Esophagus muscularis mucosa (tissue), 3 donors: ENCODE measurements around the gene CXCL5.

Source experiments
- POLR2A ChIP-seq: fragments of 450-650 bp; IDR thresholded peaks from one replicate; pipeline ENCODE4 v1.6.1; 2017; ENCODE audit warnings: antibody characterized with exemption, moderate library complexity, mild to moderate bottlenecking, low read depth
- TF ChIP-seq, protein P1 (sequence below), 3 experiments: fragments of 200-600 bp in 2 of 3; fragments of 450-650 bp in 1 of 3; sonication (generic) in 2 of 3; IDR thresholded peaks; one replicate each; pipeline ENCODE4 v1.5.1; 2017 to 2019; ENCODE audit warnings: antibody characterized with exemption in 3 of 3, mild to moderate bottlenecking in 2 of 3, moderate library complexity in 1 of 3

DNA sequence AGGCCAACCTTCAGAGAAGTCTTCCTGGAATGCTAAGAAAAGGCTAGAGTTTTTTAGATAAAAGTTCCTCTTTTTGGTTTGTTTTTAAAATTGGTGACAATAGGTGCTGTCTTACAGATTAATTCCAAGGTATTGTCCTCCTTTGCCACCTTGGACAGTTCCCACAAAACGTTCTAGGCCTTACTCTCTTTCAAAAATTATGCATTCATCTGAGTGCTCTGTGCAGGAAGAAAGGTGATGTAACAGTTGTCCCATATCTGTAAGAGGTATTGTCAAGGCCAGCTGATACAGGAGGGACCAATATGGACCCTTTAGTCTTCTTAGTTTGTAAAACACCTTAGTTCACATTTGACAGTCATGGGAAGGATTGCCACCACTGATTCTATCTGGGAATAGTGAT is 15.9 kb upstream of the CXCL5 start:
- TF ChIP-seq POLR2A = no peak
- TF ChIP-seq, protein P1, sequence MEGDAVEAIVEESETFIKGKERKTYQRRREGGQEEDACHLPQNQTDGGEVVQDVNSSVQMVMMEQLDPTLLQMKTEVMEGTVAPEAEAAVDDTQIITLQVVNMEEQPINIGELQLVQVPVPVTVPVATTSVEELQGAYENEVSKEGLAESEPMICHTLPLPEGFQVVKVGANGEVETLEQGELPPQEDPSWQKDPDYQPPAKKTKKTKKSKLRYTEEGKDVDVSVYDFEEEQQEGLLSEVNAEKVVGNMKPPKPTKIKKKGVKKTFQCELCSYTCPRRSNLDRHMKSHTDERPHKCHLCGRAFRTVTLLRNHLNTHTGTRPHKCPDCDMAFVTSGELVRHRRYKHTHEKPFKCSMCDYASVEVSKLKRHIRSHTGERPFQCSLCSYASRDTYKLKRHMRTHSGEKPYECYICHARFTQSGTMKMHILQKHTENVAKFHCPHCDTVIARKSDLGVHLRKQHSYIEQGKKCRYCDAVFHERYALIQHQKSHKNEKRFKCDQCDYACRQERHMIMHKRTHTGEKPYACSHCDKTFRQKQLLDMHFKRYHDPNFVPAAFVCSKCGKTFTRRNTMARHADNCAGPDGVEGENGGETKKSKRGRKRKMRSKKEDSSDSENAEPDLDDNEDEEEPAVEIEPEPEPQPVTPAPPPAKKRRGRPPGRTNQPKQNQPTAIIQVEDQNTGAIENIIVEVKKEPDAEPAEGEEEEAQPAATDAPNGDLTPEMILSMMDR (IDR thresholded peaks at IDR 0.05) = no peak
